Measurements from ENCODE around the gene GCSAML. TPM values are rescaled to one million over a fixed set of nuclear protein-coding genes. Genes with fewer than 3 reads are reported as not detected.
"Not testable (repeated sequence)": the region's sequence is repeated elsewhere in the genome, so short reads cannot be mapped to it uniquely, and the experiment has no call there.

GCSAML gene
- not detected for polyA plus RNA-seq (2012; ENCODE audit: low read depth, missing spikeins)

GRCh38 chr1:247548769-247549182 lies at the start of gene GCSAML:
Gene GCSAML, plus strand, starts transcription at chr1:247549134. Its CDS starts 58 bp downstream, at chr1:247549192.
- no peak for FAIRE-seq
- no peak for DNase-seq (ENCODE audit: insufficient read length, low spot score)
- no peak for TF ChIP-seq PAX5 (IDR thresholded peaks at IDR 0.05; ENCODE audit: insufficient read depth, low read length, severe bottlenecking)
- TF ChIP-seq SPI1 (IDR thresholded peaks at IDR 0.05; ENCODE audit: low read depth, low read length) = no peak
- TF ChIP-seq TAF1 (IDR thresholded peaks at IDR 0.05; ENCODE audit: low read depth, low read length) = no peak
- no peak for TF ChIP-seq POLR2A (IDR thresholded peaks at IDR 0.05; ENCODE audit: low read depth, low read length)
- no peak for TF ChIP-seq POLR2AphosphoS5 (IDR thresholded peaks at IDR 0.05; ENCODE audit: low read depth, low read length)
- no peak for TF ChIP-seq POU2F2 (IDR thresholded peaks at IDR 0.05; ENCODE audit: low read depth, low read length)

DNA sequence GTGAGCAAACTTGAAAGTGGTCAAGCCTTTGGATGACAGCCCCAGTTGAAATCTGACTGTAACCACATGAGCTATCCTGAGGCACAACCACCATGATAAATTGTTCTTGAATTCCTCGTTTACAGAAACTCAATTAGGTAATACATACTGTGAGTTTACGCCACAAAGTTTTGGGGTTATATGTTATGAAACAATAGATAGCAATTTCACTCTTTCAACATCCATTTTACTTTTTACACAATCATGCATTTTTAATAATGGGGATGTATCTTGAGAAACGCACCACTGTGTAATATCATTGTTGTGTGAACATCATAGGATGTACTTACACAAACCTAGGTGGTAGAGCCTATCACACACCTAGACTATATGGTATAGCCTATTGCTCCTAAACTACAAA lies 48.1 kb upstream of the GCSAML start:
- TF ChIP-seq PAX5 (IDR thresholded peaks at IDR 0.05; ENCODE audit: insufficient read depth, low read length, severe bottlenecking) (no peak), POU2F2 (IDR thresholded peaks at IDR 0.05; ENCODE audit: low read depth, low read length) (no peak), POLR2A (IDR thresholded peaks at IDR 0.05; ENCODE audit: low read depth, low read length) (no peak), SPI1 (IDR thresholded peaks at IDR 0.05; ENCODE audit: low read depth, low read length) (no peak), TAF1 (IDR thresholded peaks at IDR 0.05; ENCODE audit: low read depth, low read length) (no peak), POLR2AphosphoS5 (IDR thresholded peaks at IDR 0.05; ENCODE audit: low read depth, low read length) (no peak)
- no peak for DNase-seq (ENCODE audit: insufficient read length, low spot score)
- FAIRE-seq = no peak

- FAIRE-seq = no peak
- DNase-seq (ENCODE audit: insufficient read length, low spot score) = no peak
- TF ChIP-seq TAF1 (IDR thresholded peaks at IDR 0.05; ENCODE audit: low read depth, low read length) = no peak
- no peak for TF ChIP-seq POLR2AphosphoS5 (IDR thresholded peaks at IDR 0.05; ENCODE audit: low read depth, low read length)
- TF ChIP-seq SPI1 (IDR thresholded peaks at IDR 0.05; ENCODE audit: low read depth, low read length) = no peak
- no peak for TF ChIP-seq POU2F2 (IDR thresholded peaks at IDR 0.05; ENCODE audit: low read depth, low read length)
- TF ChIP-seq PAX5 (IDR thresholded peaks at IDR 0.05; ENCODE audit: insufficient read depth, low read length, severe bottlenecking) = no peak
- TF ChIP-seq POLR2A (IDR thresholded peaks at IDR 0.05; ENCODE audit: low read depth, low read length) = no peak
Measured at GRCh38 chr1:247506831-247507230, 42.1 kb upstream of the GCSAML start.

- DNase-seq (ENCODE audit: insufficient read length, low spot score) = no peak
- TF ChIP-seq PAX5 (IDR thresholded peaks at IDR 0.05; ENCODE audit: insufficient read depth, low read length, severe bottlenecking) (no peak), POLR2A (IDR thresholded peaks at IDR 0.05; ENCODE audit: low read depth, low read length) (no peak), POLR2AphosphoS5 (IDR thresholded peaks at IDR 0.05; ENCODE audit: low read depth, low read length) (no peak), SPI1 (IDR thresholded peaks at IDR 0.05; ENCODE audit: low read depth, low read length) (no peak), TAF1 (IDR thresholded peaks at IDR 0.05; ENCODE audit: low read depth, low read length) (no peak), POU2F2 (IDR thresholded peaks at IDR 0.05; ENCODE audit: low read depth, low read length) (no peak)
- no peak for FAIRE-seq
Measured at GRCh38 chr1:247517795-247518612, 30.9 kb upstream of the GCSAML start.

DNA sequence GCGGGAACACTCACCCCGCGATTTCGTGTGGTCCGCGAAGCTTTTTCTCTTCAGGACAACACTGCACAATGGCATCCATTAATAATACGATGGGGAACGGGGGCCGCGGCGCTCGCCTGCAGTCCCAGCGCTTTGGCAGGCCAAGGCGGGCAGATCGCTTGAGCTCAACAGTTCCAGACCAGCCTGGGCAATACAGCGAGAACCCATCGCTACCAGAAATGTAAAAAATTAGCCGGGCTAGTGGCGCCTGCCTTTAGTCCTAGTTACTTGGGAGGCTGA lies 30.4 kb upstream of the GCSAML start:
- FAIRE-seq (no peak), DNase-seq (ENCODE audit: insufficient read length, low spot score) (no peak)
- TF ChIP-seq TAF1 (IDR thresholded peaks at IDR 0.05; ENCODE audit: low read depth, low read length) (no peak), PAX5 (IDR thresholded peaks at IDR 0.05; ENCODE audit: insufficient read depth, low read length, severe bottlenecking) (no peak), SPI1 (IDR thresholded peaks at IDR 0.05; ENCODE audit: low read depth, low read length) (no peak), POLR2AphosphoS5 (IDR thresholded peaks at IDR 0.05; ENCODE audit: low read depth, low read length) (no peak), POU2F2 (IDR thresholded peaks at IDR 0.05; ENCODE audit: low read depth, low read length) (no peak), POLR2A (IDR thresholded peaks at IDR 0.05; ENCODE audit: low read depth, low read length) (no peak)

DNA sequence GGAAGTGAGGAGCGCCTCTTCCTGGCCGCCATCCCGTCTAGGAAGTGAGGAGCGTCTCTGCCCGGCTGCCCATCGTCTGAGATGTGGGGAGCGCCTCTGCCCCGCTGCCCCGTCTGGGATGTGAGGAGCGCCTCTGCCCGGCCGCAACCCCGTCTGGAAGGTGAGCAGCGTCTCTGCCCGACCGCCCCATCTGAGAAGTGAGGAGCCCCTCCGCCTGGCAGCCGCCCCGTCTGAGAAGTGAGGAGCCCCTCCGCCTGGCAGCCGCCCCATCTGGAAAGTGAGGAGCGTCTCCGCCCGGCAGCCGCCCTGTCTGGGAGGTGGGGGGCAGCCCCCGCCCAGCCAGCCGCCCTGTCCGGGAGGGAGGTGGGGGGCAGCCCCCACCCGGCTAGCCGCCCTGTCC lies 27.0 kb upstream of the GCSAML start:
- FAIRE-seq; DNase-seq (ENCODE audit: insufficient read length, low spot score): not testable (repeated sequence)

- TF ChIP-seq SPI1 (IDR thresholded peaks at IDR 0.05; ENCODE audit: low read depth, low read length) (no peak), POLR2A (IDR thresholded peaks at IDR 0.05; ENCODE audit: low read depth, low read length) (no peak), TAF1 (IDR thresholded peaks at IDR 0.05; ENCODE audit: low read depth, low read length) (no peak), POU2F2 (IDR thresholded peaks at IDR 0.05; ENCODE audit: low read depth, low read length) (no peak), PAX5 (IDR thresholded peaks at IDR 0.05; ENCODE audit: insufficient read depth, low read length, severe bottlenecking) (no peak), POLR2AphosphoS5 (IDR thresholded peaks at IDR 0.05; ENCODE audit: low read depth, low read length) (no peak)
- no peak for DNase-seq (ENCODE audit: insufficient read length, low spot score)
- FAIRE-seq = no peak
Measured at GRCh38 chr1:247528812-247529474, 20.0 kb upstream of the GCSAML start.

GRCh38 chr1:247529771-247530355 lies 19.1 kb upstream of the GCSAML start:
- no peak for DNase-seq (ENCODE audit: insufficient read length, low spot score)
- no peak for FAIRE-seq
- no peak for TF ChIP-seq TAF1 (IDR thresholded peaks at IDR 0.05; ENCODE audit: low read depth, low read length)

DNA sequence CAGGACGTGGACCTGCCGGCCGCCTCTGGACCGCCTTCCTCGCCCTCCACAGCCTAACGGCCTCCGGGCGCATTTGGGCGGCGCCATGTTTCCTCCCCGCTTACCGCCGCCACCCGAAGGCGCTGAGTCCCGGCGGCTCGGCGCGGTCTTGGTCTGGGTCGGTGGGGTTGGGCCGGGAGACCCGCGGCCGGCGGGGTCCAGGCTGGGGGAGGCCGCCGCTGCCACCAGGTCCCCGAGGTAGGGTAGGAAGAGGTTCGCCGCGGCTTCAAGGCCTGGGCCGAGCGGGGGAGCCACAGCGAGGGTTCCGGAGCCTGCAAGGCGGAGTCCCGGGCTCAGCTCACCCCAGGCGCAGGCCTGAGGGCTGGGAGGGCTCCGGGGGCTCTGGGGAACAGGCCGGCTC lies 18.1 kb upstream of the GCSAML start:
- DNase-seq (ENCODE audit: insufficient read length, low spot score) (no peak), FAIRE-seq (no peak)
- TF ChIP-seq TAF1 (IDR thresholded peaks at IDR 0.05; ENCODE audit: low read depth, low read length) (no peak), POU2F2 (IDR thresholded peaks at IDR 0.05; ENCODE audit: low read depth, low read length) (no peak), SPI1 (IDR thresholded peaks at IDR 0.05; ENCODE audit: low read depth, low read length) (no peak), POLR2AphosphoS5 (IDR thresholded peaks at IDR 0.05; ENCODE audit: low read depth, low read length) (no peak), POLR2A (IDR thresholded peaks at IDR 0.05; ENCODE audit: low read depth, low read length) (no peak), PAX5 (IDR thresholded peaks at IDR 0.05; ENCODE audit: insufficient read depth, low read length, severe bottlenecking) (no peak)
